GM19468 (cell line): ENCODE data around the gene SEC63.
"Not testable (repeated sequence)": the region's sequence is repeated elsewhere in the genome, so short reads cannot be mapped to it uniquely, and the experiment has no call there.

Source experiments
- ATAC-seq: cut with Tn5 transposase; IDR thresholded peaks from one replicate; pipeline ENCODE4 v1.9.1; 2021; ENCODE audit warnings: mild to moderate bottlenecking, moderate library complexity, moderate number of reproducible peaks; ENCODE audit not compliant: unreplicated experiment; ENCODE audit errors: extremely low read depth

The SEC63 gene

DNA sequence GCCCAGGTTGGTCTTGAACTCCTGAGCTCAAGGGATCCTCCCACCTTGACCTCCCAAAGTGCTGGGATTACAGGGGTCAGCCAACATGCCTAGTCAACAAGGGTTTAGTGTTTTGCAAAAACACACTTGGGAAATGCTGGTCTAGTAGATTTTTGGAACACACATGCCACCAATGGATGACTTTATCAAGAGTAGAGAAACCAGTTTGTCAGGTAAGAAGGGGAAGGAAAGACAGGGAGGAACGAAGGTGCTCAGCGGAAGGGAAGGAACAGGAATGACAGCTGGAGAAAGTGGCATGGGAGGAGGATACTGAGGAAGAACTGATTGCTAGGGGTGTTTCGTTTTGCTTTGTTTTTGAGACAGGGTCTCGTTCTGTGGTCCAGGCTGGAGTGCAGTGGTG, 15.6 kb upstream of the SEC63 start:
- ATAC-seq, result no peak

DNA sequence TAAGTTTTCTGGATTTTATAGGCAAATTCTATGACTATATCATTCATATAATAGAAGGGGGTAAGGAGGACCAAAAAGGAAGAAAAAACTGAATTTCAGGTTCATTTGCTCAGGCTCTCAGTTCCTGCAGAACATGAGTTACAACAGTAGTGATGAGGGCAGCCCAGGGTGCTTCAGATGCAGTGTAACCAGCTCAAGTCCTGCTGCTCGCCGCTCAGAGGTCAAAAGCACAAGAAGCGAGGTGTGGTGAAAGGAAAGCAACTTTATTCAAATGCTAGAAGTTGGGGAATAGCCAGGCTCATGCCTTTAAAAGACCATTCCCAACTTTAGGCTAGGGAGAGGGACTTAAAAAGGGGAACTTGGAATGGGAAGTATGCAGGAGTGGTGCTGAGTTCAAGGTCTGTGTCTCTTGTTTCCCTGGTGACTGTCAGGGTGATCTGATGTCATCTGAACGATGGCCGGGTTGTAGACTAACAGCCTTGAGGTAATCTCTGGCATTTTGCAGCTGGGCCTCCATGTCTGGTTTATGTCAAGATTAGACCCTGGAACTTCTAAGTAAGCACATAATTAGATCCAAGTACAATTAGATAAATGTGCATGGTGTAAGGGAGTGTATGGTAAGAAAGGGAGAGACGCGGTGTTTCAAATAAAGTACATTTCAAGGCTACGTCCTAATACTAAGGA, 14.5 kb upstream of the SEC63 start:
- ATAC-seq, result no peak

DNA sequence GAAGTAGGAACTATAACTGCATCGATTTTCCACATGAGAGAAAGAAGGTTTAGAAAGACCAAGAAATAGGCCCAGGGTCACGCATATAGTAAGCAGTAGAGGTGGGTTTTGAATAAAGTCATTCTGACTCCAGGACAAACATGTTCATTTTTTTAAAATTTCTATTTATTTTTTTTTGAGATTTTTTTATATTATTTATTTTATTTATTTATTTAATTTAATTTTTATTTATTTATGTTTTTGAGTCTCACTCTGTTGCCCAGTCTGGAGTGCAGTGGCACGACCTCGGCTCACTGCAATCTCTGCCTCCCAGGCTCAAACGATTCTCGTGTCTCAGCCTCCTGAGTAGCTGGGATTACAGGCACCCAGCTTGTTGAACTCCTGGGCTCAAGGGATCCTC, 13.2 kb upstream of the SEC63 start:
- ATAC-seq, result no peak

- ATAC-seq, result no peak
Observed at GRCh38 chr6:107970255-107970654, 12.2 kb upstream of the SEC63 start.

DNA sequence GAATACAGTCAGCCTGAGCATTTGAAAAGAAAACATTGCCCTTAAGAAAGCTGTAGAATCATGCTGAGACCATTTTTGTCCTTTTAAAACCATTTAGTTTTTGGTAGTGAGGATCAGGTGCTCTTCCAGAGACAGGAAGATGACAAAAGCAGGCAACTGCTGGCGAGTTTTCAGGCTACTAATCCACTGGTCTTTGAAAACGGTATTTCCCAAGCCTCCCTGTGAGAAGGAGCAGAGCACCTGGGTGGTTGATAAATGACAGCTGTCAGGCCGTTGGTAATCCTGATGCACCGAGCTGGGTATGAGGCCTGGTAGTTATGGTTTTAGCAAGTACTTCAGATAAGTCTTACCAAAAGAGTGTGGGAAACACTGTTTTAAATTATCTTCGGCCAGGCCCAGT, 10.1 kb upstream of the SEC63 start:
- ATAC-seq, result no peak

DNA sequence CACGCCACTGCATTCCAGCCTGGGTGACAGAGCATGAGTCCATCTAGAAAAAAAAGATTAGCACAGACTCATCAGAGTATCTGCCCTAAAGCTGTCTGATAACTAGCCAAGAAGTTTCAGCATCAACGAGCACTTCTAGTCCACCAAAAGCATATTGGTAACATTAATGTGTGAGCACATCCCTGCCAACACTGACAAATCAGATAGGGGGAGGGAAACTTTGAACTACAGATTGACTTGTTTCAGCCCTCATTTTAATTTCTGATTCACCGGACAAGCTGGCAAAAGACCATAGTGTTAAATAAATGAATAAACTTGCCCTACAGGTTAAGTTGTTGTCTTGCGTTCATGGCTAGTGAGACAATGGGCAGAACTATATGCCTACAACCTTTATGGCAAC, 7.7 kb upstream of the SEC63 start:
- ATAC-seq, result no peak

- ATAC-seq, result no peak
Observed at GRCh38 chr6:107962723-107963122, 4.7 kb upstream of the SEC63 start.

GRCh38 chr6:107959392-107959791, 1.4 kb upstream of the SEC63 start:
- no peak for ATAC-seq

DNA sequence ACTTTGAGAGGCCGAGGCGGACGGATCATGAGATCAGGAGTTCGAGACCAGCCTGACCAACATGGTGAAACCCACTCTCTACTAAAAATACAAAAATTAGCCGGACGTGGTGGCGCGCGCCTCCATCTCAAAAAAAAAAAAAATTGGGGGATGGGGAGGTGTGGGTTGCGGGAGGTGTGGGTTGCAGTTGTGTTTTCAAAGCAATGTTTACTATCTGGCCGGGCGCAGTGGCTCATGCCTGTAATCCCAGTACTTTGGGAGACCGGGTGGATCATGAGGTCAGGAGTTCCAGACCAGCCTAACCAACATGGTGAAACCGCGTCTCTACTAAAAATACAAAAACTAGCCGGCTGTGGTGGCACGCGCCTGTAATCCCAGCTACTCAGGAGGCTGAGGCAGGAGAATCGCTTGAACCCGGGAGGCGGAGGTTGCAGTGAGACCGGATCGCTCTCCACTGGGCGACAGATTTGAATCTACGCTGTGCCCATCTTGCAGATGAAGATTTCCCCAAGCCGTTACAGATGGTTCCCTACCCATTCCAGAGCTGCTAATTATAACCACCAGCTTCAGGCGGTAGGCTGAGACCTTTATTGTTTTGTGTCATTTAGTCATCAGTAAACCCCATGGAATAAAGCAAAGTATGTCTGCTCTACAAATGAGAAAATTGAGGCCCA, 818 bp upstream of the SEC63 start:
- ATAC-seq, result not testable (repeated sequence)

GRCh38 chr6:107957308-107957908, 600 bp downstream of the SEC63 start:
- ATAC-seq, result no peak

- no peak for ATAC-seq
Observed at GRCh38 chr6:107956586-107957307, 1.3 kb downstream of the SEC63 start.

- ATAC-seq, result no peak
Observed at GRCh38 chr6:107956181-107956580, 1.8 kb downstream of the SEC63 start.

DNA sequence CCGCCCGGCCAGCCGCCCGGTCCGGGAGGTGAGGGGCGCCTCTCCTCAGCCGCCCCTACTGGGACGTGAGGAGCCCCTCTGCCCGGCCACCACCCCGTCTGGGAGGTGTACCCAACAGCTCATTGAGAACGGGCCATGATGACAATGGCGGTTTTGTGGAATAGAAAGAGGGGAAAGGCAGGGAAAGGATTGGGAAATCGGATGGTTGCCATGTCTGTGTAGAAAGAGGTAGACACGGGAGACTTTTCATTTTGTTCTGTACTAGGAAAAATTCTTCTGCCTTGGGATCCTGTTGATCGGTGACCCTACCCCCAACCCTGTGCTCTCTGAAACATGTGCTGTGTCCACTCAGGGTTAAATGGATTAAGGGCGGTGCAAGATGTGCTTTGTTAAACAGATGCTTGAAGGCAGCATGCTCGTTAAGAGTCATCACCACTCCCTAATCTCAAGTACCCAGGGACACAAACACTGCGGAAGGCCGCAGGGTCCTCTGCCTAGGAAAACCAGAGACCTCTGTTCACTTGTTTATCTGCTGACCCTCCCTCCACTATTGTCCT, 4.1 kb downstream of the SEC63 start:
- not testable (repeated sequence) for ATAC-seq

DNA sequence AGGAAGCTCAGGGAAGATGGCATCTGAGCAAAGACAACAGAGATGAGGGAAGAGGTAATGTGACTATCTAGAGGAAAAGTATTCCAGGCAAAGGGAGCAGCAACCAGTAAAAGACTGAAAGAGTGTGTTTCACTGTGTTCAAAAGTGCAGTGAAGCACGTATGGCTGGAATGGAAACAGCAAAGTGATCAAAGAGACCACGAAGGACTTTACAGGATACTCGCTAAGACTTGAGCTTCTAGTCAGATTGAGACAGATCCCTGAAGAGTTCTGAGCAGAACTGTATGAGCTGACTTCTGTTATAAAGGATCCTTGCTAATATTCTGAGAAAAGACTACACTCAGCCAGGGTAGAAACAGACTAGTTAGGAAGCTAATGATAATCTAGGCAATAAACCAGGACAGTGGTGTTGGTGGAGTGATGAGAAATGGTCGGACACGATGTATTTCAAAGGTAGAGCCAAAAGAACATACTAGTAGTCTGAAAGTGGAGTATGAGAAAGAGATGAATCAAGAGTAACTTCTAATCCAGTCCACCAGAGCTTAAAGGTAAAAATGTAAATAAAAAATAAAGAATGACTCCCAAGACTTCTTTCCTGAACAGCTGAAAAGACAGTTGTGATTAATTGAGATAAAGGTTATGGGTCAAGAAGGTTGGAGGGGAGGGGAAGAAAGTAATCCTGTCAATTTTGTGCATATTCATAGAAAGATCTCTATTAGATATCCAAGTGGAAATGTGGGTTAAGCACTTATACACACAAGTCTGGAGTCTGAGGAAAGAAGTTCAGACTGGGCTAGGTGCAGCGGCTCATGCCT, 14.2 kb downstream of the SEC63 start:
- ATAC-seq, result no peak

DNA sequence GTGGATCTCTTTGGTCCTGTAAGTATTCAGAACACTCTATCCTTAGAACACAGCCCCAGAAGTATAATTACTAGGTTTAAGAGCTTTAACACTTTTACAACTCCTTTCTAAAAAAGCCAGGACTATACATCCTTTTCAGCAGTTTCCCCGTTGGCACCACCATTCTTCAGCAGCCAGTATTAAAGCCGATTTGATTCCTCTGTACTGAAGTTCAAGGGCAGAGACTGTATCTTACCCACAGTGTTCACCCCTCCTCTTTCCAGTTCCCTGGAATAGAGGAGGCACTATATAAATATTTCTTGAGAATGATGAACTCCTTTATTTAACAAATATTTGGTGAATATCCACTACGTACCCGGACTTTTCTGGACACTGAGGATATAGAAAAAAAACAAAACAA, 15.9 kb downstream of the SEC63 start:
- no peak for ATAC-seq

DNA sequence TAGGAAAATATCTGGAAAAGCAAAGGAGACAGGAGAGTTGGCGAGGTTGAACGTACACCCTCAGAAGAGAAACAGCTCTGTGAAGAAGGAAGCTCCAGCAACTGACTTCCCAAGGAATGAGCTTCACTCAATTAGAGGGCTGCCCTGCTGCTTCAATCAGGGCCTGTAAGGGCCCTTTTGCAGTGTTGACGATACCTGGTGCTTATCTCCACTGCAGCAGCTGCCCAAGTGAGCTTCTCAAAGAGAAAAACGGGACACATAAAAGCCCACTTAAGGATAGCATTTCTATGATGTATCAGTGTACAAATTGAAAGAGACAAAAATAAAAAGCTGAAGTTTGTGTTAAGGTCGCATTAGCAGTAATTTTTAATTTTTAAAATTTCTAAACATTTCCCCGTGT, 16.4 kb downstream of the SEC63 start:
- no peak for ATAC-seq

- no peak for ATAC-seq
Observed at GRCh38 chr6:107941199-107941598, 16.8 kb downstream of the SEC63 start.

GRCh38 chr6:107936910-107937292, 21.1 kb downstream of the SEC63 start:
- not testable (repeated sequence) for ATAC-seq

- ATAC-seq, result no peak
Observed at GRCh38 chr6:107936162-107936909, 21.7 kb downstream of the SEC63 start.
